Ectodermal cell (in vitro differentiated cells): ENCODE measurements around the gene ACOT12.
A peak's percentile ranks its signal among the peaks of the same experiment; 100 is the strongest.
"Not testable (repeated sequence)": the region's sequence is repeated elsewhere in the genome, so short reads cannot be mapped to it uniquely, and the experiment has no call there.

Experiments
- H3K27ac ChIP-seq: 2 replicates; pipeline ENCODE4 v1.7.0; 2013; ENCODE audit warnings: mild to moderate bottlenecking, low read depth, low read length; ENCODE audit not compliant: insufficient read depth, poor library complexity, severe bottlenecking
- H3K27me3 ChIP-seq: 2 replicates; pipeline ENCODE4 v1.7.0; 2013; ENCODE audit warnings: mild to moderate bottlenecking, low read length; ENCODE audit not compliant: insufficient read depth, control insufficient read depth, poor library complexity, severe bottlenecking
- H3K36me3 ChIP-seq: one replicate; pipeline ENCODE4 v1.7.0; 2013; ENCODE audit warnings: low read length; ENCODE audit not compliant: control insufficient read depth, insufficient read depth
- H3K4me1 ChIP-seq: one replicate; pipeline ENCODE4 v1.7.0; 2013; ENCODE audit warnings: low read length; ENCODE audit not compliant: control insufficient read depth, insufficient read depth
- H3K4me3 ChIP-seq: 2 replicates; pipeline ENCODE4 v1.7.0; 2013; ENCODE audit warnings: low read depth, low read length, control low read depth; ENCODE audit not compliant: insufficient read depth
- H3K9me3 ChIP-seq: 2 replicates; pipeline ENCODE4 v1.7.0; 2013; ENCODE audit warnings: mild to moderate bottlenecking, low read length, moderate library complexity; ENCODE audit not compliant: control insufficient read depth
- WGBS, 2 experiments: methylation state at CpG; one replicate each; pipeline ENCODE4 v1.1.7; 2013; ENCODE audit warnings: missing lambda C conversion rate in 2 of 2; 5-methylcytosine and 5-hydroxymethylcytosine counted together

ACOT12 gene

DNA sequence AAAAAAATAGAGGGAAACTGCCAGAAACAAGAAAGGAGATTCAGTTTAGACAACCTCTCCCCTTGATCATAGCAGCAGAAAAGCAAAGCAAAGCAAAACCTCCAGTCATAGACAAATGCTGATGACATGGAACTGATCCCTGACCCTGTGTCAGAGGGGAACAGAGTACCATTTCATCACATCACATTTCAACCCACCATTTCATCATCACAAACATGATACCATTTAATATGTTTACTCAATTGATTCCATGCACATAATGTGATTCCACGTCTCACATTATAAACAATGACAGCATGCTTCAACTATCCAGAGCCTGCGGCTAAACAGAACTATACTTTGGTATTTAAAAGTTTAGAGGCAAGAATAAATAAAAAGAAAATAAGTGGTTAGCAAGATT lies 28.7 kb upstream of the ACOT12 start:
- H3K27me3 ChIP-seq: no peaks in the 10 kb centered on the region
- 88 to 94% methylated on average over 1 to 2 of the region's 2 CpGs for WGBS, 2 experiments
- H3K4me1 ChIP-seq: no peaks in the 10 kb centered on the region
- H3K4me3 ChIP-seq: no peak overlapping the region
- no peaks in the 10 kb centered on the region for H3K9me3 ChIP-seq
- no peak overlapping the region for H3K27ac ChIP-seq
- no peaks in the 10 kb centered on the region for H3K36me3 ChIP-seq

DNA sequence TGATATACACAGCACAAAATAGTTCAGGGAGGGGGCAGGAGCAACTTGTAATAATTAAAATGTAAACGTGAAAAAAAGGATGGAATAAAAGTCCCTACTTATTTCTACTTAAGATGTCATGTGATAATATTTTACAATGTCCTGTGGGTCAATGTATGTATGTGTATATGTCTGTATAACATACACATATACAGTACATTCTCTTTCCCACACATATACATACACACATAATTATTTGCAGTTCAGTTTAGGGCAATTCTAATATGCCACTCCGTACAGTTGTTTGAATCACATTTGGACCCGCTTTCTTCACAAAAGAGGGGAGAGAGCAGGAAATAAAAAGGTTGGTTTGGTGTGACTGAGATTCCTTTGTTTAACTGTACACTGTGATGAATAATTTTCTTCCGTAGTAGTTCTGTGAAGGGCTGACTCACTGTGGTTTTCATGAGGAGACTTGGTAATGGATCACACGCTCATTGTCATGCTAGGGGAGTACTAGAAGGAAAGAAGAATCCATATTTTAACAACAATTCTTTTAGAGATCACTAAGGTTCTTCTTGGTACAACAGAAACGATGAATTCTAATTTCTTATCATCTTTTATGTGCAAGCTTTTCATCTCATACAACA lies 26.2 kb upstream of the ACOT12 start:
- no peaks in the 10 kb centered on the region for H3K36me3 ChIP-seq
- WGBS, 2 experiments: 92% methylated on average over 4 to 5 of the region's 6 CpGs
- H3K4me1 ChIP-seq: no peaks in the 10 kb centered on the region
- H3K9me3 ChIP-seq: no peaks in the 10 kb centered on the region
- no peak overlapping the region for H3K4me3 ChIP-seq
- H3K27me3 ChIP-seq: no peaks in the 10 kb centered on the region
- H3K27ac ChIP-seq: no peak overlapping the region

DNA sequence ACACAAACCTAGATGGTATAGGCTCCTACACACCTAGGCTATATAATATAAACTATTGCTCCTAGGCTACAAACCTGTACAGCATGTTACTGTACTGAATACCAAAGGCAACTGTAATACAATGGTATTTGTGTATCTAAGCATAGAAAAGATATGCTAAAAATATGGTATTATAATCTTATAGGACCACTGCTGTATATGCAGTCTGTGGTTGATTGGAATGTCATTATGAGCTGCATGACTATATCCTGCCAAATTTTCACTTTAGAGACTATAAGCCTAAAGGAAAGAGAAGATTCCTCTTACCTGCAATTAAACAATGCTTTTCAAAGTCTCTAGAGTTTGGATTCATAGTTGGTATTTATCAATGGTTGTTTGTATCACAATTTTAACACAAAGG lies 24.7 kb upstream of the ACOT12 start:
- H3K4me3 ChIP-seq: no peak overlapping the region
- no peak overlapping the region for H3K27ac ChIP-seq
- H3K36me3 ChIP-seq: no peaks in the 10 kb centered on the region
- H3K4me1 ChIP-seq: no peaks in the 10 kb centered on the region
- H3K9me3 ChIP-seq: no peaks in the 10 kb centered on the region
- H3K27me3 ChIP-seq: no peaks in the 10 kb centered on the region

- no peak overlapping the region for H3K4me3 ChIP-seq
- no peaks in the 10 kb centered on the region for H3K9me3 ChIP-seq
- H3K27me3 ChIP-seq: no peaks in the 10 kb centered on the region
- no peak overlapping the region for H3K27ac ChIP-seq
- WGBS, 2 experiments: 90 to 95% methylated on average over 4 of the region's 4 CpGs
- no peaks in the 10 kb centered on the region for H3K36me3 ChIP-seq
- peaks cover 1% of the 10 kb centered on the region for H3K4me1 ChIP-seq
These were observed 23.1 kb upstream of the ACOT12 start for GRCh38 chr5:81417052-81417451.

DNA sequence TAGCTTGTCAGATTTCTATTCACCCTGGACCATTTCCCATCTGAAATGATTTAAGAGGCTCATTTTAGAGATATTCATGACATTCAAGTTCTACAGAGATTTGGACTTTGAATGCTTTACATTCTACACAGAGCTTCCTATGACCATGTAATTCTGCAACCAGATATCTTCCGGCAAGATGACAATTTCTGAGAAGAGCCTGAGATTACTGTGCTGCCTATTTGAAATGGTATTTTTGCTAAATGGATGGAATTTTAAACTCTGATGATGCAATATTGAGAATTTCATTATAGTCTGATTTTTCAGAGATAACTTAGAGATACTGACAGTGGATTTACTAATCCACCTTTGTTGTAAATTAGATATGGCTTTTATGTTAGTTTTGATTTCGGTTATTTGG lies 16.0 kb upstream of the ACOT12 start:
- H3K27me3 ChIP-seq: no peaks in the 10 kb centered on the region
- WGBS, 2 experiments: 95 to 96% methylated on average over 2 of the region's 2 CpGs
- H3K4me3 ChIP-seq: no peak overlapping the region
- H3K36me3 ChIP-seq: no peaks in the 10 kb centered on the region
- H3K27ac ChIP-seq: no peak overlapping the region
- H3K9me3 ChIP-seq: no peaks in the 10 kb centered on the region
- peaks cover 4% of the 10 kb centered on the region for H3K4me1 ChIP-seq

DNA sequence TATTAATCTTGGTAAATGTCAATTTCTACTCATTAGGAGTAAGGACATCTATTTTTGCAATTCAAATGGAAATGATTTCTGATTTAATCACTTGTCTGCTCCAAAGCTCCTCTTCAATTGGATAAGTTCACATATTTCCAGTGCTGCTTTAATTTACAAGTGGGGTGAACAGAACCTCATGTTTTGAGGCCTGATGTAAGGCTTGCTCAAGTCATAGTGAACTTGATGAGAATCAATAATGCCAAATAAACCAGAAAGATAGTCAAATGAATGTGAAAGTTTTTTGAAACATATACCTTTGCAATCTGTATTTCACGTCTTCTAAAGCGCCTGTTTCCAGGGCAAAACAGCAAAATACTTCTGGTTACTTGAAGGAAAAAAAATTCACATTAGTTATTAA lies 15.4 kb upstream of the ACOT12 start:
- peaks cover 4% of the 10 kb centered on the region for H3K4me1 ChIP-seq
- 100% methylated on average over 2 of the region's 2 CpGs for WGBS, 2 experiments

DNA sequence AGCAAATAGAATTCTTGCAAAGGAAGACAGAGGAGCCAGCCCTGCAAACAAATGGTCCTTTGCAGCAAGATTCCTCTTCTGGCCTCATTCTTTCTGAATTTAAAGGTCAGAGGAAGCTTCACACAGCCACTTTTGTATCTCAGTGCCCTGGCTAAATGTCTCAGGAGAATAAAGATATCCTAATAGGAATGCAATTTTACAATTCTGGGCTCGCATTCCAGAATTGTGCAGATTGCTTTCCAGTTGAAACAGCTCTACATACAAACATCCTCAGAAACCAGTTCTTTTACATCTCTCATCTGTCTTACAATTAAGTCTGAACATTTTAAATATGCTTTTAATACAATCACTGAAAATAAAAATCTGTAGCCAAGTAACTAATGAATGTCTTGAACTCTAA lies 14.6 kb upstream of the ACOT12 start:
- Histone ChIP-seq H3K36me3 (no peaks in the 10 kb centered on the region), H3K27ac (peak overlapping the region; percentile 53), H3K27me3 (no peaks in the 10 kb centered on the region), H3K4me1 (peaks cover 4% of the 10 kb centered on the region), H3K9me3 (no peaks in the 10 kb centered on the region), H3K4me3 (no peak overlapping the region)
- WGBS, 2 experiments: 96 to 100% methylated on average over 1 of the region's 1 CpG

More for the DNA sequence above, 15.4 kb upstream of the ACOT12 start:
- H3K27ac ChIP-seq: no peak overlapping the region
- no peaks in the 10 kb centered on the region for H3K36me3 ChIP-seq
- no peaks in the 10 kb centered on the region for H3K9me3 ChIP-seq
- no peak overlapping the region for H3K4me3 ChIP-seq
- no peaks in the 10 kb centered on the region for H3K27me3 ChIP-seq

DNA sequence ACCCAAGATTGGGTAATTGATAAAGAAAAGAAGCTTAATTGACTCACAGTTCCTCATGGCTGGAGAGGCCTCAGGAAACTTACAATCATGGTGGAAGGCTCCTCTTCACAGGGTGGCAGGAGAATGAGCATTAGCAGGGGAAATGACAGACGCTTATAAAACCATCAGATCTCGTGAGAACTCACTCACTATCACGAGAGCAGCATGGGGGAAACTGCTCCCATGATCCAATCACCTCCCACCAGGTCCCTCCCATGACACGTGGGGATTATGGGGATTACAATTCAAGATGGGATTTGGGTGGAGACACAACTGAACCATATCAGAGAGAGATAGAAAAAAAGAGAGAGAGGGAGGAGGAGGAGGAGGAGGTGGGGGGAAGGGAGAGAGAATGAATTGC lies 13.9 kb upstream of the ACOT12 start:
- H3K9me3 ChIP-seq, H3K4me3 ChIP-seq, H3K4me1 ChIP-seq, H3K27me3 ChIP-seq, H3K27ac ChIP-seq, H3K36me3 ChIP-seq: not testable (repeated sequence)
- WGBS, 2 experiments: 71 to 74% methylated on average over 4 of the region's 4 CpGs

DNA sequence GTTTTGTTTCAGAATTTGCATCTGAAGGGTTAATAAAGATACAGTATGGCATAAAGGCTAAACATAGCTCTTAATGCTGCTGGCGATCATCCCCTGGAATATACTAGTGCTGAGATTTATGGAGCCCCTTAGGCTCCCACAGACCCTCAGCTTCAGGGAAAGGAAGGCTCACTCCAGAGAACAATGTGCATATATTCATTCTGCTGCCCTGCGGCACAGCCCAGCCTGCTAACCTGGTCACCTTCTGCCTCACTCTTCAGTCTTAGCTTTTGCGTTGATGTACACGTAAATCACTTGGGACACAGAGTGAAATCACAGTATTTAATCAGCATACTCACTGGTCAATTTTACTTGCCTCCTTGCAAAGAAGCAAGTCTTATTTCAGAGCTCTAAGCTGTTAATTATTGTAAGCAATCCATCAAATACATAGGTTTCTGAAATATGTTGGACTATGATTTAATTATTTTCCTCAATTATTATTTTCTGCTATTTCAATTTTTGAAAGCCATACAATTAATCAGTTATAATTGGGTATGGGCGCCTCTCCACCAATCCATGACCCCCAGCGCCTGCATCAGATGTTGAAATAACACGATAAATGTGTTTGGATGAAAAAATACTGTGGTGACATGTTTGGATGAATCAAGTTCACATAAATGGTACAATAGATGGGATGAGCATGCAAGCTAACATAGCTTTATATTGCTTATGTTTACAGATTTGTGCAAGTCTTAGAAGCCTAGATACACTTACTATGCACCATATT lies 11.4 kb upstream of the ACOT12 start:
- 91 to 95% methylated on average over 7 of the region's 7 CpGs for WGBS, 2 experiments
- no peak overlapping the region for H3K27ac ChIP-seq

DNA sequence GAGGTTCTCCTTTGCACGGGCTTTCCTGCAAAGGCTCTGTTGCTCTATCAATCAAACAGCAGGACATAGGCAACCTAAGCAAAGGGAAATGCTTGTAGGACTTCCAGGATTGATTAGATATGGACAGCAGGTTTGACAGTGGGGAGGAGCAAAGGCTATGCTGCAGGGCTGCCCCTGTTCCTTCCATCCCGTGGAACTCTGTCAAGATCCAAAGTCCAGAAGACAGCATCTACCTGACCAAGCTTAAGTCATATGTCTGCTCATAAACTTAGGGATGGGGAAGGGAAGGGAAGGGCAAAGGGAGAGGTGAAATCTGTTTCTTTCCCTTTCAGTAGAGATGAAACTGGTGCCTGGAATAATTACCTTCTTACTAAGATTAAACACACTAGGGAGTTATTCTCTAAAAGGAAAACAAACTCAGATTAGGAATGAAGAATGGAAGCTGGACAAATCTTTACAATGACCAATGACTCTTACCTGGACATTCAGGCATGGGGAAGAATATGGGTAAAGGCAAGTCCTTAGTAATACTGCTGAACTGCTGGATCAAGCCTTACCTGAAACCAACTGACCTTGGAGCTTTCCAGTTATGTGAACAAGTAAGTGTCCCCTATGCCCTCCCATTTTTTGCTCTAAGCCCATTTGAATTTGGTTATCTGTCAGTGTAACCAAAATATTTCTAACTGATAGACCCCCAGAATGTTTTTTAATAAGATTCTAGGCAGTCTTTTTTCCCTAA lies 8.4 kb upstream of the ACOT12 start:
- H3K27ac ChIP-seq: no peak overlapping the region
- H3K4me3 ChIP-seq: no peak overlapping the region
- no peaks in the 10 kb centered on the region for H3K27me3 ChIP-seq
- H3K4me1 ChIP-seq: no peaks in the 10 kb centered on the region
- no peaks in the 10 kb centered on the region for H3K36me3 ChIP-seq
- WGBS, 2 experiments: 32 to 44% methylated on average over 2 of the region's 2 CpGs
- H3K9me3 ChIP-seq: no peaks in the 10 kb centered on the region

More for the DNA sequence above, 11.4 kb upstream of the ACOT12 start:
- no peaks in the 10 kb centered on the region for H3K9me3 ChIP-seq
- H3K4me1 ChIP-seq: no peaks in the 10 kb centered on the region
- H3K27me3 ChIP-seq: no peaks in the 10 kb centered on the region
- no peaks in the 10 kb centered on the region for H3K36me3 ChIP-seq
- H3K4me3 ChIP-seq: no peak overlapping the region
